ENCODE measurements around the gene PTPRM. TPM values are rescaled to one million over a fixed set of nuclear protein-coding genes. Genes with fewer than 3 reads are reported as not detected.

The PTPRM gene
- total RNA-seq, 1 experiment from 2014 or later, result 1.6 TPM

DNA sequence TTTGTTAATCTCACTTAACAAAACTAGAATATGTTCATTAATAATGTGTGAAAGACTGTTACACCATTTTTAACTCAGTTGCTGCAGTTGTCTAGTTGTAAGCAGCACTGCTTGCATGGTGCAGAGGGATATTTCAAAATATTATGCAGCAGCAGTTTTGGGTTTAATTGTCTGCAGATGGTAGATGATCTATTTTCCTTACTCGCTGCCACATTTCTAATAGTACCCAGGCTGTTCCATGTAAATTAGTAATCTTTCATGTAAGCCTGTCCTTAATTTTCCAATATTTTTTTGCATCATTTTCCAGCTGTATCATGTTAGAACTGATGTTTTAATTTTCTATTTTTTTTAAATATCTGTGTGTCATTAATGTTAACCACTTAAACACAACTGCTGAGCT lies 554.0 kb downstream of the PTPRM start:
- no peaks in the 10 kb centered on the region for H3K36me3 ChIP-seq (ENCODE audit: control insufficient read depth, insufficient read depth, low read length)
- H3K9me3 ChIP-seq (ENCODE audit: control insufficient read depth, insufficient read depth, low read depth, low read length), result no peaks in the 10 kb centered on the region
- TF ChIP-seq, protein P1, sequence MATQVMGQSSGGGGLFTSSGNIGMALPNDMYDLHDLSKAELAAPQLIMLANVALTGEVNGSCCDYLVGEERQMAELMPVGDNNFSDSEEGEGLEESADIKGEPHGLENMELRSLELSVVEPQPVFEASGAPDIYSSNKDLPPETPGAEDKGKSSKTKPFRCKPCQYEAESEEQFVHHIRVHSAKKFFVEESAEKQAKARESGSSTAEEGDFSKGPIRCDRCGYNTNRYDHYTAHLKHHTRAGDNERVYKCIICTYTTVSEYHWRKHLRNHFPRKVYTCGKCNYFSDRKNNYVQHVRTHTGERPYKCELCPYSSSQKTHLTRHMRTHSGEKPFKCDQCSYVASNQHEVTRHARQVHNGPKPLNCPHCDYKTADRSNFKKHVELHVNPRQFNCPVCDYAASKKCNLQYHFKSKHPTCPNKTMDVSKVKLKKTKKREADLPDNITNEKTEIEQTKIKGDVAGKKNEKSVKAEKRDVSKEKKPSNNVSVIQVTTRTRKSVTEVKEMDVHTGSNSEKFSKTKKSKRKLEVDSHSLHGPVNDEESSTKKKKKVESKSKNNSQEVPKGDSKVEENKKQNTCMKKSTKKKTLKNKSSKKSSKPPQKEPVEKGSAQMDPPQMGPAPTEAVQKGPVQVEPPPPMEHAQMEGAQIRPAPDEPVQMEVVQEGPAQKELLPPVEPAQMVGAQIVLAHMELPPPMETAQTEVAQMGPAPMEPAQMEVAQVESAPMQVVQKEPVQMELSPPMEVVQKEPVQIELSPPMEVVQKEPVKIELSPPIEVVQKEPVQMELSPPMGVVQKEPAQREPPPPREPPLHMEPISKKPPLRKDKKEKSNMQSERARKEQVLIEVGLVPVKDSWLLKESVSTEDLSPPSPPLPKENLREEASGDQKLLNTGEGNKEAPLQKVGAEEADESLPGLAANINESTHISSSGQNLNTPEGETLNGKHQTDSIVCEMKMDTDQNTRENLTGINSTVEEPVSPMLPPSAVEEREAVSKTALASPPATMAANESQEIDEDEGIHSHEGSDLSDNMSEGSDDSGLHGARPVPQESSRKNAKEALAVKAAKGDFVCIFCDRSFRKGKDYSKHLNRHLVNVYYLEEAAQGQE (IDR thresholded peaks at IDR 0.05; ENCODE audit: insufficient read depth in 1 of 2, low read depth in 2 of 2, low read length in 1 of 2), result no peak
- no peak for TF ChIP-seq TCF7L2 (IDR thresholded peaks at IDR 0.05; ENCODE audit: low read depth, low read length)
- TF ChIP-seq CTCF (IDR thresholded peaks at IDR 0.05), result no peak
- no peak for TF ChIP-seq SIN3A (IDR thresholded peaks at IDR 0.05; ENCODE audit: borderline replicate concordance, insufficient read depth, low read depth, low read length)
- no peak for TF ChIP-seq POLR2AphosphoS5 (IDR thresholded peaks at IDR 0.05; ENCODE audit: low read depth, low read length)
- H3K4me1 ChIP-seq (ENCODE audit: control insufficient read depth, insufficient read depth, low read length), result no peaks in the 10 kb centered on the region
- H3K4me3 ChIP-seq (ENCODE audit: low read depth in 2 of 2, low read length in 2 of 2), result no peak overlapping the region
- ATAC-seq (no peak), DNase-seq (ENCODE audit: low read depth, low spot score) (no peak)
- ChIA-PET POLR2A (no interaction called here), CTCF (no interaction called here)
- in situ Hi-C loops (cut with HindIII; ENCODE audit: low pct_unique_long_range_greater_than_20kb, low sequenced_read_pairs) (no loop called here), intact Hi-C loops (cut with micrococcal nuclease; ENCODE audit: unreplicated experiment) (no loop called here)
- no peak overlapping the region for H3K27ac ChIP-seq (ENCODE audit: low read length)
- BruUV-seq (replicated peaks), result no TSS peak
- no peaks in the 10 kb centered on the region for H3K27me3 ChIP-seq (ENCODE audit: control insufficient read depth, insufficient read depth, low read length)

DNA sequence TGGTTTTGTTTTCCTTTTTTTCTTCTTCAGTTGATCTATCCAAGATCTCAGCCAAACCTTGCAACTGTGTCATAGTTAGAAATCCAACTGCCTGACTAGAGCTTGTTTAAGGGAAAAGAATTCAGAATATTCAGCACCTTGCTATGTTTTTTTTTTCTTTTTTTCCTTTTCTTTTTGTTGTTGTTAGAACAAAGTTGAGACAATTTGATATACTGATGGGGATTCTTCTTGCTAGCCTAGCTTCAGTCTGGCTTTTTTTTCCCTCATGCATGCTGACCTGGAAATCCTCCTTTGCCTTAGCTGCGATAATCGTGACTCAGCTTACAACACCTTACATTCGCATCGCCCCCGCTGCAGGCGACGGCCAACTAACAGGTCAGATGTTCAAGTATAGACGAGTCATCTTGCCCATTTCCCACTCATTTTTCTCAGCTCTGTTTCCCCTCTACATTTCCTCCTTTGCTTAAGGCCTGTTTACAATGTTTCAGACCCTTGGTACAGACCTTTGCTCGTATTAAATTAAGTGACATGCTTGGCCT lies 554.9 kb downstream of the PTPRM start:
- CTCF ChIA-PET, result no interaction called here
- no peak overlapping the region for H3K27ac ChIP-seq (ENCODE audit: low read length)
- H3K36me3 ChIP-seq (ENCODE audit: control insufficient read depth, insufficient read depth, low read length), result no peaks in the 10 kb centered on the region
- DNase-seq (ENCODE audit: low read depth, low spot score) (no peak), ATAC-seq (no peak)
- TF ChIP-seq SIN3A (IDR thresholded peaks at IDR 0.05; ENCODE audit: borderline replicate concordance, insufficient read depth, low read depth, low read length) (no peak), TCF7L2 (IDR thresholded peaks at IDR 0.05; ENCODE audit: low read depth, low read length) (no peak), POLR2AphosphoS5 (IDR thresholded peaks at IDR 0.05; ENCODE audit: low read depth, low read length) (no peak), CTCF (IDR thresholded peaks at IDR 0.05) (no peak)
- TF ChIP-seq, protein P1 (IDR thresholded peaks at IDR 0.05; ENCODE audit: insufficient read depth in 1 of 2, low read depth in 2 of 2, low read length in 1 of 2), result no peak
- no peaks in the 10 kb centered on the region for H3K4me1 ChIP-seq (ENCODE audit: control insufficient read depth, insufficient read depth, low read length)
- no peak overlapping the region for H3K4me3 ChIP-seq (ENCODE audit: low read depth in 2 of 2, low read length in 2 of 2)
- no peaks in the 10 kb centered on the region for H3K9me3 ChIP-seq (ENCODE audit: control insufficient read depth, insufficient read depth, low read depth, low read length)
- POLR2A ChIA-PET, result no interaction called here
- in situ Hi-C loops (cut with HindIII; ENCODE audit: low pct_unique_long_range_greater_than_20kb, low sequenced_read_pairs), result no loop called here
- no TSS peak for BruUV-seq (replicated peaks)
- H3K27me3 ChIP-seq (ENCODE audit: control insufficient read depth, insufficient read depth, low read length), result no peaks in the 10 kb centered on the region
- intact Hi-C loops (cut with micrococcal nuclease; ENCODE audit: unreplicated experiment), result no loop called here

Measured in Panc1 (cell line).